Astrocyte (in vitro differentiated cells and primary cell): ENCODE measurements around the gene PAM.

ENCODE experiments used
- CTCF ChIP-seq: IDR thresholded peaks from 2 replicates; pipeline ENCODE4 v1.5.1; 2011; ENCODE audit warnings: low read depth, mild to moderate bottlenecking, inconsistent platforms, low read length, moderate library complexity; ENCODE audit not compliant: insufficient read depth
- EZH2 ChIP-seq: IDR thresholded peaks from 2 replicates; pipeline ENCODE4 v1.6.1; 2012; ENCODE audit warnings: mild to moderate bottlenecking, low read length, inconsistent platforms; ENCODE audit not compliant: insufficient read depth

GRCh38 chr5:102998224-102998623 is 243.1 kb downstream of the PAM start:
- TF ChIP-seq EZH2, result no peak
- no peak for TF ChIP-seq CTCF
